Astrocyte of the cerebellum (primary cell): ENCODE results near the gene ARMC12.

Experiments
- DNase-seq: peaks from one replicate; pipeline ENCODE4 v3.0.0-alpha.2; 2011; ENCODE audit warnings: low read depth
- H3K4me3 ChIP-seq: 2 replicates; pipeline ENCODE4 v1.5.1; 2011; ENCODE audit warnings: mild to moderate bottlenecking, low read depth, low read length, moderate library complexity
- in situ Hi-C: cut with HindIII; loops from 2 replicates; pipeline ENCODE4 v1.10.0; 2017; ENCODE audit warnings: low sequenced_read_pairs
- TF ChIP-seq, protein P1 (sequence below): IDR thresholded peaks from 2 replicates; pipeline ENCODE4 v1.5.1; 2012; ENCODE audit warnings: low read length, low read depth, moderate library complexity, mild to moderate bottlenecking; ENCODE audit errors: missing control alignments

The ARMC12 gene

DNA sequence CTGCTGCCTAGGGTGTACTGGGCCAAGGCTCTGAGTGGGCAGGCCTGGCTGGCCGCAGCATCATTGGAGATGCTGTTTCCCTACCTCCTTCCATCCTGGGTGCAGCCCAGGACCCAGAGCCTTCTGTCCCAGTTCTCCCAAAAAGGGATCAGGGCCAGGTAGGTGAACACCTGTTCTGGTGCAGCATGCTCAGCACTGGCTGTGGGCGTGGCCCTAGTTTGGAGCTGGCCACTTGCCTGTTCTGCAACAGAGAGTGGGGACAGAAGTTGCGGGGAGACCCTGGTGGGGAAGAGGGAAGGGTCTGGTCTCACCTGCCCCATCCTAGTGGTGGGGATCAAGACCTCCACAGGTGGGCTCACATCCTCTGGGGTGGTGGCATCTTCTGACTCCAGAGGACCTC lies 1.4 kb upstream of the ARMC12 start:
- in situ Hi-C loops: no loop called here
- no peak overlapping the region for H3K4me3 ChIP-seq
- TF ChIP-seq, protein P1, sequence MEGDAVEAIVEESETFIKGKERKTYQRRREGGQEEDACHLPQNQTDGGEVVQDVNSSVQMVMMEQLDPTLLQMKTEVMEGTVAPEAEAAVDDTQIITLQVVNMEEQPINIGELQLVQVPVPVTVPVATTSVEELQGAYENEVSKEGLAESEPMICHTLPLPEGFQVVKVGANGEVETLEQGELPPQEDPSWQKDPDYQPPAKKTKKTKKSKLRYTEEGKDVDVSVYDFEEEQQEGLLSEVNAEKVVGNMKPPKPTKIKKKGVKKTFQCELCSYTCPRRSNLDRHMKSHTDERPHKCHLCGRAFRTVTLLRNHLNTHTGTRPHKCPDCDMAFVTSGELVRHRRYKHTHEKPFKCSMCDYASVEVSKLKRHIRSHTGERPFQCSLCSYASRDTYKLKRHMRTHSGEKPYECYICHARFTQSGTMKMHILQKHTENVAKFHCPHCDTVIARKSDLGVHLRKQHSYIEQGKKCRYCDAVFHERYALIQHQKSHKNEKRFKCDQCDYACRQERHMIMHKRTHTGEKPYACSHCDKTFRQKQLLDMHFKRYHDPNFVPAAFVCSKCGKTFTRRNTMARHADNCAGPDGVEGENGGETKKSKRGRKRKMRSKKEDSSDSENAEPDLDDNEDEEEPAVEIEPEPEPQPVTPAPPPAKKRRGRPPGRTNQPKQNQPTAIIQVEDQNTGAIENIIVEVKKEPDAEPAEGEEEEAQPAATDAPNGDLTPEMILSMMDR: no peak
- no peak for DNase-seq

DNA sequence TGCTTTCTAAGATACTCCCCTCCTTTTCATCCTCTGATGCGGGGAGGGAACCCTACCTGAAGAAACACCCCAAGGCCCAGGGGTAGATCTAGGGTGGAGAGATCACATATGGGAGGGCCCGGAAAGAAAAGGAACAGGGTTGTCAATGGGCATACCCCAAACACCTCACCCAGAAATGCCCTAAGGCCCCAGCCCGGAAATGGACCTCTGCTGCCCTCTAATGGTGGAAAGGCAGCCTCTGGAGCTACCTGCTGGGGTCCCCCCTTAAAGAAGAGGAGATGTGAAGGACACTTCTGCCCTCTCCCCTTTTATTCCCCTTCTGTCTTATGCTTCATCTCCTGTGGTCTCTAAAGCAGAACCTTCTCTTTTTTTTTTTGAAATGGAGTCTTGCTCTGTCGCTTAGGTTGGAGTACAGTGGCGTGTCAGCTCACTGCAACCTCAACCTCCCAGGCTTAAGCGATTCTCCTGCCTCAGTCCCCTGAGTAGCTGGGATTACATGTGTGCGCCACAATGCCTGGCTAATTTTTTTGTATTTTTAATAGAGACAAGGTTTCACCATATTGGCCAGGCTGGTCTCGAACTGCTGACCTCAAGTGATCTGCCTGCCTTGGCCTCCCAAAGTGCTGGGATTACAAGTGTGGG lies 458 bp upstream of the ARMC12 start:
- no peak for DNase-seq
- in situ Hi-C loops: no loop called here
- no peak overlapping the region for H3K4me3 ChIP-seq
- TF ChIP-seq, protein P1: peak; percentile 92

DNA sequence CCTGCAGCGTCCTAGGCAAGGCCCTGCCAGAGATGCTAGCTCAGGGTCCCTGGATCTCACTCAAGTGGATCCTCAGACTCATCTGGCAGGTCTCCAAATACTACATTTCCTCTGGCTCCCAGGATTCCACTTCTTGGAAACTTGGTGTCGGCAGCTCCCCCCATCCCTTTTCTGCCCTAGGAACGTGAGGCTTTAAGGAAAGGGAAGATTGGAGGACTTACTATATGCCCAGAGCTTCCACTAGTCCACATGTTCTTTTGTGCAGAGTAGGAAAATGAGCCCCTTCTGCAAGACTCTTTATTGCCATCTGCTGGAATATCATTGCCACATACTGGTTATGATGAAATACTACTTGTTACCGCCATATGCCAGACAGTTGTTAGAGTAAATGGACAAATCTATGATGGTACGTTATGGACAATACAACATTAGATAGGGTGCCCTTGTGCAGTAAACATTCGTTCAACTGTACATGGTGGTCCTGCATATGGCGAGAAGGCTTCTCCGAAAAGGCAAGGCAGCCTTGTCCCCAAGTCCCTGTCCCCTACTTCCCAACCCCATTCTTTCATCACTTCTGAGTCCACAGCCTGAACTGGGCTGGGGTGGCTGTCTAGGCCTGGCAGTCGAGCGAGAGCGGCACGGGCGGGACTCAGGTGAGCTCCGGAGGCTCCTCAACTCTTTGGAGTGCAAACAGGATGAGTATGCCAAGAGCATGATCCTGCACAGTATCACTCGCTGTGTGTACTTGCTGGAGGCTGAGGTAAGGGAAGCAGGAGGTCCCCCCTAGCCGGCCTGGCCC lies 780 bp downstream of the ARMC12 start:
- TF ChIP-seq, protein P1: peak; percentile 81
- H3K4me3 ChIP-seq: no peak overlapping the region
- peak; percentile 80 for DNase-seq
- in situ Hi-C loops: no loop called here

DNA sequence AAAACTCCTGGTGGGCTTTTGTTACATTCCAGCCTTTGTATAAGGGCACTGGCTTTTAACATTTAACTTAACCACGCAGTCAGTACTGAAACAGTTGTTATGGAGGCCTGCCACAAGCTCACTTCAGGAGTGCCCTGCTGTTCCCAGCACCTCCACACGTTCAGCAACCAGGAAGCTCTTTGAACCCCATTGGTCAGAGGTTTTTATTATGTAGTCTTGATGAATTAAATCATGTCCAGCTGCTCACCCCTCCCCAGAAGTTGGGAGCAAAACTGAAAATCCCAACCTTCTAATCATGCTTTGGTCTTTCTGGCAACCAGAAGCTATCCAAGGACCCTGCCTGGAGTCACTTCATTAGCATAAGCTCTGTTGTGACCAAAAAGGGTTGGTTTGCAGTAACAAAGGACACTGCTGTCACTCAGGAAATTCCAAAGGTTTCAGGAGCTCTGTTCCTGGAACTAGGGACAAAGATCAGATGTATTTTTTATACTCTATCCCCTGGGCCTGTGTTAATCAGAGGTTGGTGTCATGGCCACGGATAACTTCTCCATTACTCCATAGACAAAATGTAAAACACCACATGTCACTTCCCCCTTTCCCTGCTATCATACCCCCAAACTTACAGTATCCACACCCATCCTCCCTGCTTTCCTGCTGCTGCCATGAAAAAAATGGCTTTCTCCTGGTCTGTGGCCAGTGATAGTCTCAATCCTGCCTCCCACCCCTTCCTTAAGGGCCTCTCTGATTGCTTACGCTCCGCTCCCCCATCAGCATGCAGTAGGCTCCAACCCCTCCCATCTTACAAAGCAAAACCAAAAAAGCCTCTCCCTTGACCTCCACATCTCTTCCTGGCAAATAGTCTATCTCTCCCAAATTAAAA lies 3.1 kb downstream of the ARMC12 start:
- TF ChIP-seq, protein P1: no peak
- no peak overlapping the region for H3K4me3 ChIP-seq
- no peak for DNase-seq
- in situ Hi-C loops: loop anchor here (5.0 kb wide), 1 partner anchor 168 kb away; no protein-coding TSS in a partner anchor

DNA sequence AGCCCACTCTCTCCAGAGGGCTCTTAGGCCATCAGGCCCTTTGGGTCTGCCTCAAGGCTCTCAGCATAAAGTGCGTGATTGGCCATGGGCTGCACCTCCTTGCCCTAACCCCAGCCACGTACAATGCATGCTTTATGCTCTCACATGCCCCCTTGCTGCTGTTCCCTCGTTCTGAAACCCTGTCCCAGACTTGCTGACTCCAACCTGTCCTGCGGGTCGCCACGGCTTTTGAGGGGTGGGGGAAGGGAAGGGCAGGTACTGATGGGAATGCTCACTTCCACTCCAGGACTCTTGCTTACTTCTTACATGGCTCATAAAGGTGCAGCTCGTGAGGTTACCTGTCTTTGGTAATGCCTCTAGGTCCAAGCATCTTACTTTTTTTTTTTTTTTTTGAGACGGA lies 6.0 kb downstream of the ARMC12 start:
- in situ Hi-C loops: loop anchor here (5.0 kb wide), 1 partner anchor 171 kb away; no protein-coding TSS in a partner anchor
- DNase-seq: no peak
- TF ChIP-seq, protein P1: no peak
- H3K4me3 ChIP-seq: no peak overlapping the region

DNA sequence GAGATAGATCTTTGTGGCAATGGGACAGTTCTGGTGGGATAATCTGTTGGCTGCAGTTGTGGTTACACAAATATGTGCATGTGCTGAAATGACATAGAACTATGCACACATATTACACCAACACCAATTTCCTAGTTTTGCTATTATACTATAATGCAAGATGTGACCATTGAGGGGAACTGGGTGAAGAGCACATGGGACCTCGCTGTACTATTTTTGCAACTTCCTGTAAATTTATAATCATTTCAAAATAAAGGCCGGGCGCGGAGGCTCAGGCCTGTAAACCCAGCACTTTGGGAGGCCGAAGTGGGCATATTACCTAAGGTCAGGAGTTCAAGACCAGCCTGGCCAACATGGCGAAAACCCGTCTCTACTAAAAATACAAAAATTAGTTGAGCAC lies 8.7 kb downstream of the ARMC12 start:
- TF ChIP-seq, protein P1: no peak
- DNase-seq: no peak
- in situ Hi-C loops: no loop called here
- H3K4me3 ChIP-seq: no peak overlapping the region
